ENCODE results near the gene PIGU. TPM values are rescaled to one million over a fixed set of nuclear protein-coding genes. Genes with fewer than 3 reads are reported as not detected.
"Not testable (repeated sequence)": the region's sequence is repeated elsewhere in the genome, so short reads cannot be mapped to it uniquely, and the experiment has no call there.

PIGU gene
- polyA plus RNA-seq, 1 donor: 42.6 TPM

- DNase-seq: peak; percentile 10
These were observed 161.9 kb downstream of the PIGU start for GRCh38 chr20:34514897-34515483.

GRCh38 chr20:34514034-34514433 is 162.9 kb downstream of the PIGU start:
- DNase-seq: not testable (repeated sequence)

GRCh38 chr20:34512955-34513419 is 163.9 kb downstream of the PIGU start:
- DNase-seq: no peak

GRCh38 chr20:34512266-34512954 is 164.5 kb downstream of the PIGU start:
- DNase-seq: no peak

- DNase-seq: no peak
These were observed 165.0 kb downstream of the PIGU start for GRCh38 chr20:34511891-34512265.

GRCh38 chr20:34510575-34510974 is 166.3 kb downstream of the PIGU start:
- no peak for DNase-seq

Other genes with a start within 250 kb of the PIGU start
- 191 TPM for gene DYNLRB1, start 160.7 kb downstream of the PIGU start, polyA plus RNA-seq (ENCODE audit: insufficient read length)
- gene MAP1LC3A, start 118.4 kb downstream of the PIGU start, polyA plus RNA-seq (ENCODE audit: insufficient read length): 14.2 TPM
- 13.9 TPM for gene TP53INP2, start 27.3 kb upstream of the PIGU start, polyA plus RNA-seq (ENCODE audit: insufficient read length)
- 61.6 TPM for gene NCOA6, start 148.6 kb upstream of the PIGU start, polyA plus RNA-seq (ENCODE audit: insufficient read length)
- gene GGT7, start 195.8 kb upstream of the PIGU start, polyA plus RNA-seq (ENCODE audit: insufficient read length): 27.4 TPM
- gene ACSS2, start 199.5 kb upstream of the PIGU start, polyA plus RNA-seq (ENCODE audit: insufficient read length): 46.0 TPM

Data from left kidney (tissue), 2 donors.